T-helper 2 cell treated with Interferon-gamma antibody and Interleukin-4, amounts not matched to agents 5 μg/mL and 100 μg/mL, for 36 hours (primary cell): ENCODE data around the gene COG5.

Experiments used
- DNase-seq: peaks from one replicate; pipeline ENCODE4 v3.0.0; 2021; ENCODE audit warnings: low spot score
- H3K27ac Mint-ChIP-seq: one replicate; pipeline ENCODE4 v1.8.0; 2021; ENCODE audit warnings: mild to moderate bottlenecking, mixed read lengths
- H3K27me3 Mint-ChIP-seq: one replicate; pipeline ENCODE4 v1.8.0; 2021; ENCODE audit warnings: low read depth, mixed read lengths
- H3K36me3 Mint-ChIP-seq: one replicate; pipeline ENCODE4 v1.8.0; 2021; ENCODE audit warnings: low read depth, mixed read lengths
- H3K4me1 Mint-ChIP-seq: one replicate; pipeline ENCODE4 v1.8.0; 2021; ENCODE audit warnings: low read depth, mixed read lengths
- H3K4me3 Mint-ChIP-seq: one replicate; pipeline ENCODE4 v1.8.0; 2022; ENCODE audit warnings: mild to moderate bottlenecking, moderate library complexity, mixed read lengths
- H3K9me3 Mint-ChIP-seq: one replicate; pipeline ENCODE4 v1.8.0; 2021; ENCODE audit warnings: mixed read lengths

COG5 gene

DNA sequence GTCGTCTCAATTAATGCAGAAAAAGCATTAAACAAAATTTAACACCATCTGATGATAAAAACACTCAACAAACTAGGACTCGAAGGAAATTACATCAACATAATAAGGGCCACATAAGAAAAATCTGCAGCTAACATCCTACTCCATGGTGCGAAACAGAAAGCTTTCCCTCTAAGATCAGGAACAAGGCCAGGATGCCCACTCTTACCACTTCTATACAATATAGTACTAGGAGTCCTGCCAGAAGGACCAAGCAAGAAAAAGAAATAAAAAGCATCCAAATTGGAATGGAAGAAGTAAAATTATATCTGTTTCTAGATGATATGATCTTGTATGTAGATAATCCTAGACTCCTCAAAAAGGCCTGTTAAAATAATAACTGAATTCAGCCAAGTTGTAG lies 237.7 kb downstream of the COG5 start:
- Mint-ChIP-seq H3K4me3 (no peak overlapping the region), H3K27ac (no peak overlapping the region), H3K27me3 (no peaks in the 10 kb centered on the region), H3K9me3 (no peaks in the 10 kb centered on the region), H3K4me1 (no peaks in the 10 kb centered on the region), H3K36me3 (peaks cover 5% of the 10 kb centered on the region)
- no peak for DNase-seq

DNA sequence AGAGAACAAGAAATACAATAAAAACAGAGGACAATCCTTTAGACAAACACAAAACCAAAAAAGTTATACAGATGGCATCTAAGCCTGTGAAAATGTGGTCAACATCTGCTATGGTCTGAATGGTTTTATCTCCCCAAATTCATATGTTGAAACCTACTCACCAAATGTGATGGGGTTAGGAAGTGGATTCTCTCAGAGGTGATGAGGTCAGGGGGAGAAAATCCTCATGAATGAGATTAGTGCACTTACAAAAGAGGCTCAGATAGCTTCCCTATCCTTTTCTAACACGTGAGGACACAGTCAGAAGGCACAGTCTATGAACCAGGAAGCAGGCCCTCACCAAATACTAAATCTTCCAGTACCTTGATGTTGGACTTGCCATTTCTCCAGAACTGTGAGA lies 241.7 kb downstream of the COG5 start:
- H3K27ac Mint-ChIP-seq, result no peak overlapping the region
- no peaks in the 10 kb centered on the region for H3K9me3 Mint-ChIP-seq
- no peaks in the 10 kb centered on the region for H3K27me3 Mint-ChIP-seq
- peaks cover 5% of the 10 kb centered on the region for H3K36me3 Mint-ChIP-seq
- DNase-seq, result no peak
- no peaks in the 10 kb centered on the region for H3K4me1 Mint-ChIP-seq
- H3K4me3 Mint-ChIP-seq, result no peak overlapping the region

DNA sequence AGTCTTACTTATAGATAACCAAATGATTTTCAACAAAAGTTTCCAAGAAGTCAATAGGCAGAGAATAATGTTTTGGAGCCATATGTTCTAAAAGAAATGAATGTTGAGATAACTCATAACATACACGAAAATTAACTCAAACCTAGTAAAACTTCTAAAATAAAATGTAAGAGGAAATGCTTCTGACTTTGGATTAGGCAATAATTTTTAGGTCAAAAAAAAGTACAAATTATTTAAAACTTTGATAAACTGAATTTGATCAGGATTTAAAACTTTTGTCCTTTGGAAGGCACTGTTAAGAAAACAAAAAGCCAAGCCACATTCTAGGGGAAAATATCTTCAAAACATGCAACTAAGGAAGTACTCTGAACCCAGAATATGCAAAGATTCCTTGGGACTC lies 242.1 kb downstream of the COG5 start:
- DNase-seq, result no peak
- Mint-ChIP-seq H3K27me3 (no peaks in the 10 kb centered on the region), H3K27ac (no peak overlapping the region), H3K4me3 (no peak overlapping the region), H3K4me1 (no peaks in the 10 kb centered on the region), H3K9me3 (no peaks in the 10 kb centered on the region), H3K36me3 (peaks cover 5% of the 10 kb centered on the region)

DNA sequence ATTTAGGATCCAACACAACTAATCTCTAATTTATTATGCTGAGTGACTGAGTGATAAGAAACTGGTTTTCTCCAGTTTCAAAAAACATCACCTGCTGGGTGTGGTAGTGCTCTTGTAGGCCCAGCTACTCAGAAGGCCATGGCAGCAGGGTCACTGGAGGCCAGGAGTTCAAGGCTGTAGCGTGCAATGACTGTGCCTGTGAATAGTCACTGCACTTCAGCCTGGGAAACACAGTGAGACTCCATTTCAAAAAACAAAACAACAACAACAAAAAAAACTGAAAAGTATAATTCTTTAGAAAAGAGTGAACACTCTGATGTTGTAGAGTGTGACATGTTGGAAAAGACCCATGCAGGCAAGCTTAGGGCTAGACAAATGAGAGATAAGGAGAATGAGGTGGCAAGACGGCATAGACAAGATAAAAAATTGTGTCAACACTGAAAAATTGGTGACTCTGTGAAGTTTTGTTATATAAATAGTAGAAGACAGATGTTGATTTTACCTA lies 243.9 kb downstream of the COG5 start:
- no peak for DNase-seq
- Mint-ChIP-seq H3K36me3 (peaks cover 5% of the 10 kb centered on the region), H3K27ac (no peak overlapping the region), H3K4me3 (no peak overlapping the region), H3K4me1 (no peaks in the 10 kb centered on the region), H3K9me3 (no peaks in the 10 kb centered on the region), H3K27me3 (no peaks in the 10 kb centered on the region)

DNA sequence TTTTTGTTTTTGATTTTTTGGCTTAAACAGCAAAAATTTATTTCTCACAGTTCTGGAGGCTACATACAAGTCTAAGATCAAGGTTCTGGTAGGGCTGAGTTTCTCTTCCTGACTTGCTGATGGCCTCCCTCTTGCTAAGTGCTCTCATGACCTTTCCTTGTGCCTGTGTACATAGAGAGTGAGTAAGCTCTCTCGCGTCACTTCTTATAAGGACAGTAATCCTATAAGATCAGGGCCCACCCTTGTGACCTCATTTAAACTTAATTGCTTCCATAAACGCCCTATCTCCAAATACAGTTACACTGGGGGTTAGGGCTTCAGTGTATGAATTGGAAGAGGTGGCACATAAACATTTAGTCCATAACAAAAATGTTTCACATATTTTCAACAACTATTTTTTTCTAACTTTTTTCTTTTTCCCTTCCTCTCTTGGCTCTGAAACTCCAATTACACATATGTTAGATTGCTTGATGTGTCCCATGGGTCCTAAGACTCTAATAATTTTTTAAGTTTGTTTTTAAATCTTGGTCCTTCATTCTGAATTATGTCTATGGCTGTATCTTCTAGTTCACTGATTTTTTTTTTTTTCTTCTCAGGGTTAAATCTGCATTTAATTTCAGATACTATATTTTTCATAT lies 245.1 kb downstream of the COG5 start:
- Mint-ChIP-seq H3K27me3 (no peaks in the 10 kb centered on the region), H3K9me3 (no peaks in the 10 kb centered on the region), H3K27ac (no peak overlapping the region), H3K36me3 (peaks cover 5% of the 10 kb centered on the region), H3K4me1 (no peaks in the 10 kb centered on the region), H3K4me3 (no peak overlapping the region)
- no peak for DNase-seq

DNA sequence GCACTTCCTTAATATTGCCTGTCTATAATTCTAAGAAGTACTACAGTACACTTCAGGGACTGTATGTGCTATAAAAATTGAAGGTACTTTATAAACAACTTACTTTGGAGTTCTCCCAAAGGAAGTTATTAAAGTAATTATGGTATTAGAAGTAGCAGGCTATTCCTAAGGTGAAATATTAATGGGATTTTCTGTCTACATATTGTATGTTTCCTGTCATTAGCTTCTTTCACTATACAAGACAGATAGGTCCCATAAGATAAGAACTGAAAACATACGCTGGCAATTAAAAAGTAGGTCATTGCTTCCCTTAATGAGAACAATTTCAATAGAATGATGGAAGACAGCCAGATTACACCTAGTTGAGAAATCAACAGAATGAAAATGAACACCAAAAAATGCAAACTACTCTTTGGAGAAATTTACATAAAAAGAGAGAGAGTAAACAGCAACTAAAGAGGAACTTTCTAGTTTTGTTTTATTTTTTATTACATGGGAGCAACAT lies 248.0 kb downstream of the COG5 start:
- no peaks in the 10 kb centered on the region for H3K36me3 Mint-ChIP-seq
- H3K9me3 Mint-ChIP-seq, result no peaks in the 10 kb centered on the region
- no peak overlapping the region for H3K4me3 Mint-ChIP-seq
- H3K4me1 Mint-ChIP-seq, result no peaks in the 10 kb centered on the region
- H3K27ac Mint-ChIP-seq, result no peak overlapping the region
- no peak for DNase-seq
- H3K27me3 Mint-ChIP-seq, result no peaks in the 10 kb centered on the region

DNA sequence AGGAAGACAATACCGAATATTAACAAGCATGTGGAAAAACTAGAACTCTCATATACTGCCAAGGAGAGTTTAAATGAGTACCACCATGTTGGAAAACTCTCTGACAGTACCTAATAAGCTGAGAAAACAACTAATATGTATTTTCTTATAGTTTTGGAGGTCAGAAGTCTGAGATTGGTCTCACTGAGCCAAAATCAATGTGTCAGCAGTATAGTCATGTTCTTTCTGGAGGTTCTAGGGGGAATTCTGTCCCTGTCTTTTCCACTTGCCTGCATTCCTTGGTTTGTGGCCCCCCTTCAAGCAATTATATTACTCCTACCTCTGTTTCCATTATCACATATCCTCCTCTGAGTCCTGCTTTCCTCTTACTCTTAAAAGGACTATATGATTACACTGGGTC lies 250.4 kb downstream of the COG5 start:
- no peaks in the 10 kb centered on the region for H3K4me1 Mint-ChIP-seq
- no peaks in the 10 kb centered on the region for H3K9me3 Mint-ChIP-seq
- no peak overlapping the region for H3K4me3 Mint-ChIP-seq
- DNase-seq, result no peak
- H3K27me3 Mint-ChIP-seq, result no peaks in the 10 kb centered on the region
- no peak overlapping the region for H3K27ac Mint-ChIP-seq
- no peaks in the 10 kb centered on the region for H3K36me3 Mint-ChIP-seq

DNA sequence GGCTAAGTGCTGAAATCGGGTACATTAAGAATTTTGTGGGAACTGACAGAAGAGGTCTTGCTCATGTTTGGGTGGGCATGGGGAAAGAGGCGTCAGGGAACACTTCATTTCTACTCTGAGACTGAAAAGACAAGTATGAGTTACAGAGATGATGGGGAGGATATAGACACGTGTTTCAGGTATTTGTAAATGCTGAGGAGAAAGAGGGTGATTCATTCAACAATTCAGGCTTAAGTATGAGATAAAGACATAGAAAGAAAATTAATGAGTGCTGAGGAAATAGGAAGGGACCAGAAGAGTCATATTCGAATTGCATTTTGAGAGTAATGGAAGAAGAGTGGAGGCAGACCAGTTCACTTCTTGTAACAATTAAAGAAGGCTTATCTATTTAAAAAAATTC lies 251.3 kb downstream of the COG5 start:
- no peaks in the 10 kb centered on the region for H3K4me1 Mint-ChIP-seq
- no peaks in the 10 kb centered on the region for H3K9me3 Mint-ChIP-seq
- no peaks in the 10 kb centered on the region for H3K36me3 Mint-ChIP-seq
- no peak overlapping the region for H3K4me3 Mint-ChIP-seq
- H3K27ac Mint-ChIP-seq, result no peak overlapping the region
- DNase-seq, result no peak
- no peaks in the 10 kb centered on the region for H3K27me3 Mint-ChIP-seq

DNA sequence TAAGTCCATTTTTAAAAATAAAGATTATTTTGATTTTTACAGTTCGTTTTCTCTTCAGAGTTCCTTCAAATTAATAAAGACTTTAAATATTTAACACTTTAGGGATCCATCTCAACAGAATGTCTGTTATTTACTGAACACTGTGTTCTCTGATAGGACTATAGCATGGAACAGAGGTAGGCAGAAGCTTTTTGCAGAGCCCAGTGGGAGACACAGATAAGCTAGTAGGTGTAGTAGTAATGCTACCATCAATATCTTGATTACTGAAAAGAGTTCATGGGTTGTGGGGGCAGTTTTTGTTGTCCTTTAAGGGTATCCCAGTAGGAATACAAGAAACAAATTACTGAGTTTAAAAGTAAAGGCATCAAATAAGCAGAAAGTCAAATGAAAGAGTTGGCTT lies 254.4 kb downstream of the COG5 start:
- Mint-ChIP-seq H3K9me3 (no peaks in the 10 kb centered on the region), H3K27me3 (no peaks in the 10 kb centered on the region), H3K4me1 (no peaks in the 10 kb centered on the region), H3K27ac (no peak overlapping the region), H3K36me3 (no peaks in the 10 kb centered on the region), H3K4me3 (no peak overlapping the region)
- no peak for DNase-seq

DNA sequence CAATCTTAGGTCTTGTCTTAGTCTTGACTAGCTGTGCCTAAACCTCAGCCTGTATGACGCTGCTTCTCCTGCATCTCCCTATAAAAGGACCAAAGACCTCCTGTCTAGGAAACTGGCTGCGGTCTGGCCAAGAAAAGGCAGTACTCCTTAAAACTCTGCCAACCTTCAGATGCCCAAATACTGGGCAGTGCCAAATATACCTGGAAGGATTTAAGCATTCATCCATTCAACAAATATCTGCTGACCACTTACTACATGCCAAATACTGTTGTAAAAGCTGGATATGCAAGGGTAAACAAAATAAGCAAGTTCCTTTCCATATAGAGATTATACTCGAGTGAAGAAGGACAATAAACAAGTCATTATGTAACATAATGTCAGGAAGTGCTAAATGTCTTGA lies 259.1 kb downstream of the COG5 start:
- H3K9me3 Mint-ChIP-seq, result no peaks in the 10 kb centered on the region

DNA sequence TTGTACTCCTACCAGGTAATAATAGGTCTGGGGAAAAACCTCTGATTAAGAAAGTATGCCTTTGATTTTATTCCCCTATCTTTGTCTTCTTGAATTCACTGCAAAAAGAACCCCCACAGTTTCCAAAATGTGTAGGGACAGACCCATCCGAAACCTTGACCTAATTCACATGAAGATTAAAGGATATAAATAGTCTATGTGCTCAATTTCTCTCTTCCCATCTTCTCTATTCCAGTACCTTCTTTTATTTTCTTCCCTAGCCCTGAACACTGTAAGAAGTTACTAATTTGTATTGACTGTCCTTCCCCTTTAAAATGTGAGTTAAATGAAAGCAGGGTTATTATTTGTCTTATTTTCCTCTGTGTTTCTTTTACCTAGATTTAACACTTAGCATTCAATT lies 259.7 kb downstream of the COG5 start:
- no peak overlapping the region for H3K4me3 Mint-ChIP-seq
- H3K27me3 Mint-ChIP-seq, result no peaks in the 10 kb centered on the region
- DNase-seq, result no peak
- H3K9me3 Mint-ChIP-seq, result no peaks in the 10 kb centered on the region
- H3K27ac Mint-ChIP-seq, result no peak overlapping the region
- H3K36me3 Mint-ChIP-seq, result no peaks in the 10 kb centered on the region
- no peaks in the 10 kb centered on the region for H3K4me1 Mint-ChIP-seq

More for the DNA sequence above, 259.1 kb downstream of the COG5 start:
- Mint-ChIP-seq H3K4me3 (no peak overlapping the region), H3K27me3 (no peaks in the 10 kb centered on the region), H3K36me3 (no peaks in the 10 kb centered on the region), H3K27ac (no peak overlapping the region), H3K4me1 (no peaks in the 10 kb centered on the region)
- DNase-seq, result no peak

DNA sequence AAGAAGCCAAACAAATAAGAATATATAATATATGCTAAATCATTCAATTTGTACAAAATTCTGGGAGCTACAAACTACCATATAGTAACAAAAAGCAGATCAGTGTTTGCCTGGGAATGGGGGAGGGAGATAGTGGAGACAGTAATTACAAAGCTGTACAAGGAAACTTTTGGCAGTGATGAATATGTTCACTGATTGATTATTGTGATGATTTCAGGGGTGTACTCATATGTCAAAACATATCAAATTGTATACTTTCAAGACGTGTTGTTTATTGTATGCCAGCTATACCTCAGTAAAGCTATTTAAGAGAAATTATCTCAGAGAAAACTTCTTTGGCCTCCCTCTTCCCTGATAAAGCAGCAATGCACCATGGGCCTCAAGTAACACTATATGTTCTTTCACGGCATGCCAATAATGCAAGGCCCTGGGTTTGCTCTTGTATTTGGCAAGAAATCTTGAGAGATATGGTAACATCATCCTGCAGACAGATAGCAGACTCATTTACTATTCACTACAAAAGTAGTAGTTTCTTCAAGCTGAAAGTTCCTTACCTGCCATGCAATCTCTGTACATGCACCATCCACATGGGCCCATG lies 261.4 kb downstream of the COG5 start:
- H3K4me3 Mint-ChIP-seq, result no peak overlapping the region

DNA sequence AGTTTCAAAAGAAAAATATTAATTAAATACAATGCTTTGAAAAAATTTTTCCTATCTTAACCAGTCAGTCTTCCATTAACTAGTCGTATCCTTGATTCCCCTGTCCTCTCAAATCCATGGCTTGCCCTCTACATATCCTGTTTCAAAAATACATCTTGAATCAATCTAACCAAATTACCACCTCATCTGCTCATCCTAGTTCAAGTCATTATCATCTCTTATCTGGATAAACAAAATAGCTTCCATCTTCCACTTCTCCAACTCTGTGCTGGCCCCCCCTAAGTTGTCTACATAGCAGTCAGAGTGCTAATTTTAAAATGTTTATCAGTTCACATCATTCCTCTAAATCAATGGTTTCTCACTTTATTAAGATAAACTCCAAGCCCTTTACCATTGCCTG lies 269.5 kb downstream of the COG5 start:
- H3K27ac Mint-ChIP-seq, result no peak overlapping the region
- no peak overlapping the region for H3K4me3 Mint-ChIP-seq
- H3K9me3 Mint-ChIP-seq, result peaks cover 3% of the 10 kb centered on the region
- DNase-seq, result no peak
- H3K36me3 Mint-ChIP-seq, result peaks cover 13% of the 10 kb centered on the region
- H3K27me3 Mint-ChIP-seq, result no peaks in the 10 kb centered on the region
- H3K4me1 Mint-ChIP-seq, result no peaks in the 10 kb centered on the region

More for the DNA sequence above, 261.4 kb downstream of the COG5 start:
- Mint-ChIP-seq H3K27me3 (no peaks in the 10 kb centered on the region), H3K27ac (no peak overlapping the region), H3K36me3 (peaks cover 3% of the 10 kb centered on the region), H3K4me1 (no peaks in the 10 kb centered on the region), H3K9me3 (peaks cover 3% of the 10 kb centered on the region)
- DNase-seq, result no peak

DNA sequence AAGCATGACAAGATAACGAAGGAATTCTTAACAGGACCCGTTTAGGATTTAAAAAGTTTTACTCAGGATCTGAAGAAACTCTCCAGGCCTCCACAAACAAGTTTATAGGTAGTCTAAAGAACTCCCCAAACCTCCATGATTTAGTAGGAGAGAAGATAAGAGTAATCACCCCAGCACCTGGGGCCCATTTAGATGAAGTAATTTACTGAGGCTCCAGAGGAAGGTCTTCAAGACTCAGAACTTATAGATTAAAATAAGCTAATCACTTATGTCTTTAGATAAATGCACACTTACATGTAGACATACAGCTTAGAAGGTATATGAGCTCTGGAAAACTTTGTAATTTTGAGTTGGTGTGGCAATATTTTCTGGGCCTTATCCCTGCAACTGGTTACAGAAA lies 271.1 kb downstream of the COG5 start:
- Mint-ChIP-seq H3K27me3 (no peaks in the 10 kb centered on the region), H3K4me3 (no peak overlapping the region), H3K9me3 (peaks cover under 1% of the 10 kb centered on the region), H3K36me3 (peaks cover 13% of the 10 kb centered on the region), H3K27ac (no peak overlapping the region), H3K4me1 (no peaks in the 10 kb centered on the region)
- no peak for DNase-seq

DNA sequence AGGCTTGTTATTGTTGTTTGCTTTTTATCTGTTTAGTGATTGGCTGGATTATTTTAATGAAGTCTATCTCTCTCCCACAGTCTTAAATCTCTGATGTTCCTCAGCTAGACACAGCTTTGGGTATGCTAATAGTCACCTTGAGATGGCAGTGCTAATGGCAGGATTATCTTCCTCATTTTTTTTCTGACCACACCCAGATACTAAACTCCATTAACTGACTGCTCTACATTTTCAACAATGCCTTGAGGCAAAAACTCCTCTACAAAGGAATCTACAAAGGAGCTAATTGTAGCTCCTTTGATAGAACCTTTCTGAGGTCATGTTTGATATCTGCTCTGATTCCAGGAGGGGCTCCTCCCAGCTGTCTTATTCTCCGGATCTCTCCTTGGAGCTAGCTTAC lies 272.3 kb downstream of the COG5 start:
- Mint-ChIP-seq H3K36me3 (peaks cover 11% of the 10 kb centered on the region), H3K27ac (no peak overlapping the region), H3K9me3 (no peaks in the 10 kb centered on the region), H3K4me1 (no peaks in the 10 kb centered on the region), H3K4me3 (no peak overlapping the region), H3K27me3 (no peaks in the 10 kb centered on the region)
- DNase-seq, result no peak
